OCI-LY7 (cell line): ENCODE measurements around the gene FRAS1. TPM values are rescaled to one million over a fixed set of nuclear protein-coding genes. Genes with fewer than 3 reads are reported as not detected.

Experiments used
- BruUV-seq: library from RNA; stranded (reverse); fragments of 400-500 nt; replicated peaks from 2 replicates; lab custom pipeline; 2021; lab: Mats Ljungman, UMichigan
- CTCF ChIA-PET: fragments of 300-600 bp; sonication (Branson Sonifier 250); formaldehyde crosslinking; loops from one replicate; lab custom pipeline; 2022; ENCODE audit warnings: antibody characterized with exemption; ENCODE audit not compliant: unreplicated experiment; lab: Charles Lee
- POLR2A ChIA-PET: fragments of 300-600 bp; sonication (Branson Sonifier 250); formaldehyde crosslinking; loops from one replicate; lab custom pipeline; 2022; ENCODE audit warnings: antibody characterized with exemption; lab: Charles Lee
- DNase-seq: peaks from one replicate; pipeline ENCODE4 v3.0.0-alpha.2; 2015; ENCODE audit warnings: low spot score
- H2AFZ ChIP-seq: fragments of 200-600 bp; sonication (generic), shearing (Covaris generic); 2 replicates; pipeline ENCODE4 v1.6.1; 2014; ENCODE audit warnings: mild to moderate bottlenecking, antibody characterized with exemption, low read length, moderate library complexity
- H3K27ac ChIP-seq: fragments of 200-600 bp; sonication (generic); 2 replicates; pipeline ENCODE4 v1.5.1; 2014; ENCODE audit warnings: mixed run types, low read depth, mild to moderate bottlenecking, moderate library complexity, low read length, inconsistent platforms; ENCODE audit not compliant: poor library complexity, severe bottlenecking
- H3K36me3 ChIP-seq: fragments of 200-600 bp; sonication (generic); 2 replicates; pipeline ENCODE4 v1.6.1; 2014; ENCODE audit warnings: mild to moderate bottlenecking, antibody characterized with exemption, low read length, moderate library complexity, mixed read lengths; ENCODE audit not compliant: insufficient read depth
- H3K4me1 ChIP-seq: fragments of 200-600 bp; sonication (generic); 2 replicates; pipeline ENCODE4 v1.5.1; 2014; ENCODE audit warnings: mild to moderate bottlenecking, low read length; ENCODE audit not compliant: insufficient read depth, poor library complexity, severe bottlenecking
- H3K4me2 ChIP-seq: fragments of 200-600 bp; sonication (generic); 2 replicates; pipeline ENCODE4 v1.6.1; 2014; ENCODE audit warnings: mild to moderate bottlenecking, low read length
- H3K4me3 ChIP-seq: fragments of 200-600 bp; sonication (generic); 2 replicates; pipeline ENCODE4 v1.5.1; 2014; ENCODE audit warnings: mild to moderate bottlenecking, low read depth, low read length; ENCODE audit not compliant: poor library complexity, severe bottlenecking
- H3K79me2 ChIP-seq: fragments of 200-600 bp; sonication (generic); 2 replicates; pipeline ENCODE4 v1.6.1; 2016; ENCODE audit warnings: low read depth, mild to moderate bottlenecking, low read length, moderate library complexity, mixed read lengths; ENCODE audit not compliant: insufficient read depth
- H3K9me2 ChIP-seq: fragments of 200-600 bp; sonication (generic); 2 replicates; pipeline ENCODE4 v1.6.1; 2016; ENCODE audit warnings: mild to moderate bottlenecking, low read length, mixed read lengths; ENCODE audit not compliant: insufficient read depth
- H3K9me3 ChIP-seq: fragments of 200-600 bp; sonication (generic); 2 replicates; pipeline ENCODE4 v1.6.1; 2014; ENCODE audit warnings: mild to moderate bottlenecking, mixed run types, low read length, mixed read lengths
- H4K20me1 ChIP-seq: fragments of 200-600 bp; sonication (generic); 2 replicates; pipeline ENCODE4 v1.6.1; 2014; ENCODE audit warnings: mild to moderate bottlenecking, antibody characterized with exemption, low read length, moderate library complexity, mixed read lengths; ENCODE audit not compliant: insufficient read depth
- EZH2phosphoT487 ChIP-seq: fragments of 200-600 bp; sonication (generic); IDR thresholded peaks from 2 replicates; pipeline ENCODE4 v1.6.1; 2018; ENCODE audit warnings: low read depth, borderline replicate concordance, mild to moderate bottlenecking, mixed run types, antibody characterized with exemption, low read length, moderate library complexity, mixed read lengths
- intact Hi-C: fragments of 100-400 bp; cut with micrococcal nuclease; formaldehyde crosslinking; loops from one replicate; pipeline ENCODE4 v1.10.0; 2022; ENCODE audit not compliant: unreplicated experiment
- total RNA-seq, 2 experiments: library from RNA; depleted of rRNA in 1 of 2; stranded (reverse); fragments of >200 nt in 1 of 2; shearing (Covaris generic) in 1 of 2; gene quantifications; 2 replicates each; pipeline ENCODE4 v1.2.3, GENCODE V29; 2014 to 2022
- TF ChIP-seq, protein P1 (sequence below): fragments of 200-600 bp; sonication (generic); conservative IDR thresholded peaks from 2 replicates; pipeline ENCODE4 v1.5.1; 2014; ENCODE audit warnings: mild to moderate bottlenecking, antibody characterized with exemption, low read length, moderate library complexity, mixed read lengths

FRAS1 gene
- total RNA-seq, 2 experiments from 2014 or later: 0.19 to 0.30 TPM

DNA sequence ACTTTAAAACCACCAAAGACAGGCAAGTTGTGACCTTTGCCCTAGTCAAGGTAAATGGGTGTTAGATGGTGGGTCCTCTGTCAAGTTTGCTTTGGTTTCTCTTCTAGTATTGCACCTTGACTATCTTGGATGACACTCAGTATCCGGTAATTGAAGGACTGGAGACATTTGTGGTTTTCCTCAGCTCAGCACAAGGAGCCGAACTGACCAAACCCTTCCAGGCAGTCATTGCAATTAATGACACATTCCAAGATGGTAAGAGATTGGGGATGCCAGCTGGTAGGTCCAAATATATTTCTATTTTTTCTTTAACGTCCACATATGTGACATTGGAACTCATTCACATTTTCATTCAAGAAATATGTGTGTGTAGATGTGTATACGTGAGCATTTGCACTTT is 425.2 kb downstream of the FRAS1 start:
- Histone ChIP-seq H3K4me2 (no peak overlapping the region), H3K4me1 (no peaks in the 10 kb centered on the region), H3K36me3 (no peaks in the 10 kb centered on the region), H2AFZ (no peak overlapping the region), H3K4me3 (no peak overlapping the region), H3K27ac (no peak overlapping the region), H4K20me1 (no peaks in the 10 kb centered on the region), H3K9me2 (no peaks in the 10 kb centered on the region), H3K79me2 (no peaks in the 10 kb centered on the region), H3K9me3 (no peaks in the 10 kb centered on the region)
- no peak for DNase-seq
- intact Hi-C loops: no loop called here
- ChIA-PET POLR2A (no interaction called here), CTCF (no interaction called here)
- no peak for TF ChIP-seq EZH2phosphoT487
- TF ChIP-seq, protein P1, sequence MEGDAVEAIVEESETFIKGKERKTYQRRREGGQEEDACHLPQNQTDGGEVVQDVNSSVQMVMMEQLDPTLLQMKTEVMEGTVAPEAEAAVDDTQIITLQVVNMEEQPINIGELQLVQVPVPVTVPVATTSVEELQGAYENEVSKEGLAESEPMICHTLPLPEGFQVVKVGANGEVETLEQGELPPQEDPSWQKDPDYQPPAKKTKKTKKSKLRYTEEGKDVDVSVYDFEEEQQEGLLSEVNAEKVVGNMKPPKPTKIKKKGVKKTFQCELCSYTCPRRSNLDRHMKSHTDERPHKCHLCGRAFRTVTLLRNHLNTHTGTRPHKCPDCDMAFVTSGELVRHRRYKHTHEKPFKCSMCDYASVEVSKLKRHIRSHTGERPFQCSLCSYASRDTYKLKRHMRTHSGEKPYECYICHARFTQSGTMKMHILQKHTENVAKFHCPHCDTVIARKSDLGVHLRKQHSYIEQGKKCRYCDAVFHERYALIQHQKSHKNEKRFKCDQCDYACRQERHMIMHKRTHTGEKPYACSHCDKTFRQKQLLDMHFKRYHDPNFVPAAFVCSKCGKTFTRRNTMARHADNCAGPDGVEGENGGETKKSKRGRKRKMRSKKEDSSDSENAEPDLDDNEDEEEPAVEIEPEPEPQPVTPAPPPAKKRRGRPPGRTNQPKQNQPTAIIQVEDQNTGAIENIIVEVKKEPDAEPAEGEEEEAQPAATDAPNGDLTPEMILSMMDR: no peak
- BruUV-seq: no TSS peak

DNA sequence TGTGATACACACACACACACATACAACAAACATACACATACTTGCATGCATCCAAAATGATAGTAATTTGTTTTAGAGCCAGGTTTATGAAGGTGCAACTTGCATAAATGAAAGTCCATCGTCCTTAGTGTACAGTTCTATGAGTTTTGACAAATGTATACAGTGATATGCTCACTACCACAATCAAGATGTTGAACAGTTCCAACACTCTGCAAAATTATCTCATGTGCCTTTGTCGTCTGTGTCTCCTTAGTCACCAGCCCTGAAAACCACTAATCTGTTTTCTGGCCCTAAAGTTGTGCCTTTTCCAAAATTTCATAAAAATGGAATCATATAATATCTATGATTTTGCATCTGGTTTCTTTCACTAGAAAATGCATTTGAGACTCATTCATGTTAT is 426.7 kb downstream of the FRAS1 start:
- Histone ChIP-seq H3K9me3 (no peaks in the 10 kb centered on the region), H3K4me3 (no peak overlapping the region), H4K20me1 (no peaks in the 10 kb centered on the region), H3K9me2 (no peaks in the 10 kb centered on the region), H3K27ac (no peak overlapping the region), H3K79me2 (no peaks in the 10 kb centered on the region), H2AFZ (no peak overlapping the region), H3K4me1 (no peaks in the 10 kb centered on the region), H3K4me2 (no peak overlapping the region), H3K36me3 (no peaks in the 10 kb centered on the region)
- no peak for TF ChIP-seq EZH2phosphoT487
- TF ChIP-seq, protein P1: no peak
- CTCF ChIA-PET: no interaction called here
- intact Hi-C loops: no loop called here
- POLR2A ChIA-PET: no interaction called here
- BruUV-seq: no TSS peak
- no peak for DNase-seq

DNA sequence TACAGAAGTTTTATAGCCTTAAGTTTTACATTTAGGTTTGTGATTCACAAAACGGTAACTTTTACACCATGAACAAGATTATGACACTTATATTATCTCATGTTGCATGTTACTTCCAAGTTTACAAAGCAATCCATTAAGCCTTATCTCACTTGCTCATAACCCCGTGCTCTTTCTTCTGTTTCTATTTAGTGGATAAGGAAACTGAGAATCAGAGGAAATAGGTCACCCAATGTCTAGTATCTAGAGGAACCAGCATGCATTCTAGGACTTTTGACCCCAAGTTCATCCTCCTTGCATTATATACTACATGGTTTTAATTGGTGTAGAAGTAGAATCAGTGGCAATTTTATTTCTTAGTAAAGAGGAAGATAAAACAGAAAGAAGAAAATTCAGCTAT is 427.5 kb downstream of the FRAS1 start:
- no peak overlapping the region for H3K27ac ChIP-seq
- H3K9me2 ChIP-seq: no peaks in the 10 kb centered on the region
- H3K36me3 ChIP-seq: no peaks in the 10 kb centered on the region
- POLR2A ChIA-PET: interaction anchor here (0.7 kb wide), 1 partner anchor 632 kb away, joined by 3 read pairs; no protein-coding TSS in a partner anchor
- H4K20me1 ChIP-seq: no peaks in the 10 kb centered on the region
- BruUV-seq: no TSS peak
- no peak for DNase-seq
- CTCF ChIA-PET: no interaction called here
- H2AFZ ChIP-seq: no peak overlapping the region
- H3K4me2 ChIP-seq: no peak overlapping the region
- no peaks in the 10 kb centered on the region for H3K9me3 ChIP-seq
- intact Hi-C loops: no loop called here
- H3K79me2 ChIP-seq: no peaks in the 10 kb centered on the region
- H3K4me3 ChIP-seq: no peak overlapping the region
- no peaks in the 10 kb centered on the region for H3K4me1 ChIP-seq
- TF ChIP-seq, protein P1: no peak
- no peak for TF ChIP-seq EZH2phosphoT487
